K562 (cell line): ENCODE measurements around the gene CD52. TPM values are rescaled to one million over a fixed set of nuclear protein-coding genes. Genes with fewer than 3 reads are reported as not detected.

Experiments used
- MCM7 ChIP-seq, 2 experiments: fragments of 450-650 bp; IDR thresholded peaks; 2 replicates each; pipeline ENCODE4 v1.6.1; 2016 to 2018
- MTA1 ChIP-seq: fragments of 450-650 bp; IDR thresholded peaks from 2 replicates; pipeline ENCODE4 v1.6.1; 2017; ENCODE audit warnings: borderline replicate concordance
- NR3C1 ChIP-seq: sonication (generic); formaldehyde crosslinking; IDR thresholded peaks from 2 replicates; pipeline ENCODE4 v1.8.1; 2022; ENCODE audit warnings: missing genetic modification reagents
- RAD51 ChIP-seq: fragments of 450-650 bp; IDR thresholded peaks from 2 replicates; pipeline ENCODE4 v1.7.1; 2016; ENCODE audit warnings: low read depth, mild to moderate bottlenecking, borderline replicate concordance
- RBM25 ChIP-seq: fragments of 200-400 bp; formaldehyde crosslinking; IDR thresholded peaks from 2 replicates; pipeline ENCODE4 v1.6.1; 2018; ENCODE audit warnings: low read length, low read depth, moderate library complexity; ENCODE audit not compliant: severe bottlenecking
- polyA plus RNA-seq, 8 experiments: library from polyadenylated mRNA; depleted of rRNA in 4 of 8; stranded (reverse) in 5 of 8; unstranded in 3 of 8; fragments of >200 nt; fragmentation: Nextera tagmentation in 2 of 8; fragmentation: Illumina TruSeq in 1 of 8; extraction: Ambion mirVana in 2 of 8; extraction: Trizol in 1 of 8; gene quantifications; 2 replicates each; pipeline versions ENCODE4 v1.2.1 to v1.2.3, GENCODE V29; 2011 to 2014; ENCODE audit warnings: inconsistent platforms in 1 of 8, missing spikeins in 1 of 8
- total RNA-seq, 7 experiments: library from RNA; depleted of rRNA in 6 of 7; stranded (reverse); fragments of >200 nt in 6 of 7; fragmentation: Illumina TruSeq in 2 of 7; extraction: Trizol in 2 of 7; gene quantifications; 2 replicates each; pipeline versions ENCODE4 v1.2.1 to v1.2.3, GENCODE V29; 2011 to 2021; ENCODE audit warnings: low replicate concordance in 1 of 7
- TF ChIP-seq, protein P1 (sequence below): fragments of 200-600 bp; sonication (generic); IDR thresholded peaks from one replicate; pipeline ENCODE4 v1.6.1; 2012; ENCODE audit warnings: mild to moderate bottlenecking, low read depth, low read length, inconsistent platforms
- TF ChIP-seq, protein P2 (sequence below): fragments of 250-450 bp; sonication (Bioruptor Pico); IDR thresholded peaks from 2 replicates; pipeline ENCODE4 v1.4.0; 2020; ENCODE audit warnings: mild to moderate bottlenecking, moderate library complexity, borderline replicate concordance
- TF ChIP-seq, protein P3 (sequence below): fragments of 250-450 bp; sonication (Bioruptor Pico); IDR thresholded peaks from 2 replicates; pipeline ENCODE4 v1.4.0; 2020
- TF ChIP-seq, protein P4 (sequence below), 2 experiments: fragments of 450-650 bp in 1 of 2; sonication (generic) in 1 of 2; formaldehyde crosslinking in 1 of 2; IDR thresholded peaks in 1 of 2; conservative IDR thresholded peaks in 1 of 2; 2 replicates each; pipeline versions ENCODE4 v1.6.1 to v1.8.1; 2016 to 2023; ENCODE audit warnings: mild to moderate bottlenecking in 2 of 2, moderate library complexity in 2 of 2, inconsistent platforms in 1 of 2, missing genetic modification reagents in 1 of 2

CD52 gene
- total and polyA plus RNA-seq, 9 of the 15 experiments (the other 6 are each of a cell fraction or from before 2014, with no cell fraction given): 34.9 to 488 (median 173) TPM

DNA sequence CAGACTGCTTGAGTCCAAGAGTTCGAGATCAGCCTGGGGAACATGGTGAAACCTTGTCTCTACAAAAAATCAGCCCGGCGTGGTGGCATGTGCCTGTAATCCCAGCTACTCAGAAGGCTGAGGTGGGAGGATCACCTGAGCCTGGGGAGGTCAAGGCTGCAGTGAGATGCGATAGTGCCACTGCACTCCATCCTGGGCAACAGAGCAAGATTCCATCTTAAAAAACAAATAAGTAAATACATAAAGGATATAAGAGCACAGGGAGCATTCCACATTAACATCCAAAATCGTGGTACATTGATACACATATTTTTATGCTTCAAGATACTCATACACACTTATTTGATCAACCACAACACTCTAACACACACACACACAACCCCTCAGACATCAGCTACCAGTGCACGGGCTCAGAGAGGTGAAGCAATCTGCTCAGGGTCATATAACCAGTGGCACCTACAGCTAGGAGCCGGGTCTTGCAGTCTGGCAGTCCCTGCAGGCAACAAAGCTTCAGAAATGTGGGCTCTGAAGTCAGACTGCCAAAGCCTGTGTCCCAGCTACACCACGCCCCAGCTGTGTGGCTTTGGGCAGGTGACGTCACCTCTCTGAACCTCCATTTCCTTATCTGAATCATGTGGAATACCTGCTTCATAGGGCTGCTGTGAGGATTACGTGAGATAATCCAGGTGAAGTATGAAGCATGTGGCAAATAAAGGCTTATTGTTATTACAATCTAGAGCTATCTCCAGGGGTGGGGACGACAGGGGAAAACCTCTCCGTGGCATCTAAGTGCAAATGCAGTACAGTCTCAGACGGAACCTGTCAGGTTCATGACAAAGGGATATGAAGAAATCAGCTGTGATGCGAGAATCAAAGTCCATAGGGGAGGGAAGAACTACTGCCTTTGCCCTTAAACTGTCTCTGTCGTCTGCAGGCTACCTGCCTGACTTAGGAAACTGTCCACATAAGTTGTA, 40.9 kb downstream of the CD52 start (continued):
- TF ChIP-seq, protein P1, sequence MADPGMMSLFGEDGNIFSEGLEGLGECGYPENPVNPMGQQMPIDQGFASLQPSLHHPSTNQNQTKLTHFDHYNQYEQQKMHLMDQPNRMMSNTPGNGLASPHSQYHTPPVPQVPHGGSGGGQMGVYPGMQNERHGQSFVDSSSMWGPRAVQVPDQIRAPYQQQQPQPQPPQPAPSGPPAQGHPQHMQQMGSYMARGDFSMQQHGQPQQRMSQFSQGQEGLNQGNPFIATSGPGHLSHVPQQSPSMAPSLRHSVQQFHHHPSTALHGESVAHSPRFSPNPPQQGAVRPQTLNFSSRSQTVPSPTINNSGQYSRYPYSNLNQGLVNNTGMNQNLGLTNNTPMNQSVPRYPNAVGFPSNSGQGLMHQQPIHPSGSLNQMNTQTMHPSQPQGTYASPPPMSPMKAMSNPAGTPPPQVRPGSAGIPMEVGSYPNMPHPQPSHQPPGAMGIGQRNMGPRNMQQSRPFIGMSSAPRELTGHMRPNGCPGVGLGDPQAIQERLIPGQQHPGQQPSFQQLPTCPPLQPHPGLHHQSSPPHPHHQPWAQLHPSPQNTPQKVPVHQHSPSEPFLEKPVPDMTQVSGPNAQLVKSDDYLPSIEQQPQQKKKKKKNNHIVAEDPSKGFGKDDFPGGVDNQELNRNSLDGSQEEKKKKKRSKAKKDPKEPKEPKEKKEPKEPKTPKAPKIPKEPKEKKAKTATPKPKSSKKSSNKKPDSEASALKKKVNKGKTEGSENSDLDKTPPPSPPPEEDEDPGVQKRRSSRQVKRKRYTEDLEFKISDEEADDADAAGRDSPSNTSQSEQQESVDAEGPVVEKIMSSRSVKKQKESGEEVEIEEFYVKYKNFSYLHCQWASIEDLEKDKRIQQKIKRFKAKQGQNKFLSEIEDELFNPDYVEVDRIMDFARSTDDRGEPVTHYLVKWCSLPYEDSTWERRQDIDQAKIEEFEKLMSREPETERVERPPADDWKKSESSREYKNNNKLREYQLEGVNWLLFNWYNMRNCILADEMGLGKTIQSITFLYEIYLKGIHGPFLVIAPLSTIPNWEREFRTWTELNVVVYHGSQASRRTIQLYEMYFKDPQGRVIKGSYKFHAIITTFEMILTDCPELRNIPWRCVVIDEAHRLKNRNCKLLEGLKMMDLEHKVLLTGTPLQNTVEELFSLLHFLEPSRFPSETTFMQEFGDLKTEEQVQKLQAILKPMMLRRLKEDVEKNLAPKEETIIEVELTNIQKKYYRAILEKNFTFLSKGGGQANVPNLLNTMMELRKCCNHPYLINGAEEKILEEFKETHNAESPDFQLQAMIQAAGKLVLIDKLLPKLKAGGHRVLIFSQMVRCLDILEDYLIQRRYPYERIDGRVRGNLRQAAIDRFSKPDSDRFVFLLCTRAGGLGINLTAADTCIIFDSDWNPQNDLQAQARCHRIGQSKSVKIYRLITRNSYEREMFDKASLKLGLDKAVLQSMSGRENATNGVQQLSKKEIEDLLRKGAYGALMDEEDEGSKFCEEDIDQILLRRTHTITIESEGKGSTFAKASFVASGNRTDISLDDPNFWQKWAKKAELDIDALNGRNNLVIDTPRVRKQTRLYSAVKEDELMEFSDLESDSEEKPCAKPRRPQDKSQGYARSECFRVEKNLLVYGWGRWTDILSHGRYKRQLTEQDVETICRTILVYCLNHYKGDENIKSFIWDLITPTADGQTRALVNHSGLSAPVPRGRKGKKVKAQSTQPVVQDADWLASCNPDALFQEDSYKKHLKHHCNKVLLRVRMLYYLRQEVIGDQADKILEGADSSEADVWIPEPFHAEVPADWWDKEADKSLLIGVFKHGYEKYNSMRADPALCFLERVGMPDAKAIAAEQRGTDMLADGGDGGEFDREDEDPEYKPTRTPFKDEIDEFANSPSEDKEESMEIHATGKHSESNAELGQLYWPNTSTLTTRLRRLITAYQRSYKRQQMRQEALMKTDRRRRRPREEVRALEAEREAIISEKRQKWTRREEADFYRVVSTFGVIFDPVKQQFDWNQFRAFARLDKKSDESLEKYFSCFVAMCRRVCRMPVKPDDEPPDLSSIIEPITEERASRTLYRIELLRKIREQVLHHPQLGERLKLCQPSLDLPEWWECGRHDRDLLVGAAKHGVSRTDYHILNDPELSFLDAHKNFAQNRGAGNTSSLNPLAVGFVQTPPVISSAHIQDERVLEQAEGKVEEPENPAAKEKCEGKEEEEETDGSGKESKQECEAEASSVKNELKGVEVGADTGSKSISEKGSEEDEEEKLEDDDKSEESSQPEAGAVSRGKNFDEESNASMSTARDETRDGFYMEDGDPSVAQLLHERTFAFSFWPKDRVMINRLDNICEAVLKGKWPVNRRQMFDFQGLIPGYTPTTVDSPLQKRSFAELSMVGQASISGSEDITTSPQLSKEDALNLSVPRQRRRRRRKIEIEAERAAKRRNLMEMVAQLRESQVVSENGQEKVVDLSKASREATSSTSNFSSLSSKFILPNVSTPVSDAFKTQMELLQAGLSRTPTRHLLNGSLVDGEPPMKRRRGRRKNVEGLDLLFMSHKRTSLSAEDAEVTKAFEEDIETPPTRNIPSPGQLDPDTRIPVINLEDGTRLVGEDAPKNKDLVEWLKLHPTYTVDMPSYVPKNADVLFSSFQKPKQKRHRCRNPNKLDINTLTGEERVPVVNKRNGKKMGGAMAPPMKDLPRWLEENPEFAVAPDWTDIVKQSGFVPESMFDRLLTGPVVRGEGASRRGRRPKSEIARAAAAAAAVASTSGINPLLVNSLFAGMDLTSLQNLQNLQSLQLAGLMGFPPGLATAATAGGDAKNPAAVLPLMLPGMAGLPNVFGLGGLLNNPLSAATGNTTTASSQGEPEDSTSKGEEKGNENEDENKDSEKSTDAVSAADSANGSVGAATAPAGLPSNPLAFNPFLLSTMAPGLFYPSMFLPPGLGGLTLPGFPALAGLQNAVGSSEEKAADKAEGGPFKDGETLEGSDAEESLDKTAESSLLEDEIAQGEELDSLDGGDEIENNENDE: no peak
- no peak for TF ChIP-seq MTA1
- TF ChIP-seq, protein P2, sequence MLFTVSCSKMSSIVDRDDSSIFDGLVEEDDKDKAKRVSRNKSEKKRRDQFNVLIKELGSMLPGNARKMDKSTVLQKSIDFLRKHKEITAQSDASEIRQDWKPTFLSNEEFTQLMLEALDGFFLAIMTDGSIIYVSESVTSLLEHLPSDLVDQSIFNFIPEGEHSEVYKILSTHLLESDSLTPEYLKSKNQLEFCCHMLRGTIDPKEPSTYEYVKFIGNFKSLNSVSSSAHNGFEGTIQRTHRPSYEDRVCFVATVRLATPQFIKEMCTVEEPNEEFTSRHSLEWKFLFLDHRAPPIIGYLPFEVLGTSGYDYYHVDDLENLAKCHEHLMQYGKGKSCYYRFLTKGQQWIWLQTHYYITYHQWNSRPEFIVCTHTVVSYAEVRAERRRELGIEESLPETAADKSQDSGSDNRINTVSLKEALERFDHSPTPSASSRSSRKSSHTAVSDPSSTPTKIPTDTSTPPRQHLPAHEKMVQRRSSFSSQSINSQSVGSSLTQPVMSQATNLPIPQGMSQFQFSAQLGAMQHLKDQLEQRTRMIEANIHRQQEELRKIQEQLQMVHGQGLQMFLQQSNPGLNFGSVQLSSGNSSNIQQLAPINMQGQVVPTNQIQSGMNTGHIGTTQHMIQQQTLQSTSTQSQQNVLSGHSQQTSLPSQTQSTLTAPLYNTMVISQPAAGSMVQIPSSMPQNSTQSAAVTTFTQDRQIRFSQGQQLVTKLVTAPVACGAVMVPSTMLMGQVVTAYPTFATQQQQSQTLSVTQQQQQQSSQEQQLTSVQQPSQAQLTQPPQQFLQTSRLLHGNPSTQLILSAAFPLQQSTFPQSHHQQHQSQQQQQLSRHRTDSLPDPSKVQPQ (CRISPR knock-in tag): no peak
- TF ChIP-seq, protein P3, sequence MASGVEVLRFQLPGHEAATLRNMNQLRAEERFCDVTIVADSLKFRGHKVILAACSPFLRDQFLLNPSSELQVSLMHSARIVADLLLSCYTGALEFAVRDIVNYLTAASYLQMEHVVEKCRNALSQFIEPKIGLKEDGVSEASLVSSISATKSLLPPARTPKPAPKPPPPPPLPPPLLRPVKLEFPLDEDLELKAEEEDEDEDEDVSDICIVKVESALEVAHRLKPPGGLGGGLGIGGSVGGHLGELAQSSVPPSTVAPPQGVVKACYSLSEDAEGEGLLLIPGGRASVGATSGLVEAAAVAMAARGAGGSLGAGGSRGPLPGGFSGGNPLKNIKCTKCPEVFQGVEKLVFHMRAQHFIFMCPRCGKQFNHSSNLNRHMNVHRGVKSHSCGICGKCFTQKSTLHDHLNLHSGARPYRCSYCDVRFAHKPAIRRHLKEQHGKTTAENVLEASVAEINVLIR (CRISPR knock-in tag): no peak
- no peak for TF ChIP-seq NR3C1 (CRISPR knock-in tag)
- TF ChIP-seq MCM7 (IDR thresholded peaks at IDR 0.05): no peak
- TF ChIP-seq, protein P4, sequence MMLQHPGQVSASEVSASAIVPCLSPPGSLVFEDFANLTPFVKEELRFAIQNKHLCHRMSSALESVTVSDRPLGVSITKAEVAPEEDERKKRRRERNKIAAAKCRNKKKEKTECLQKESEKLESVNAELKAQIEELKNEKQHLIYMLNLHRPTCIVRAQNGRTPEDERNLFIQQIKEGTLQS (IDR thresholded peaks at IDR 0.05): peak; percentile 98
- TF ChIP-seq, protein P4 (CRISPR knock-in tag; conservative IDR thresholded peaks at IDR 0.05): no peak; the same call in 1 of the 2 replicates
- TF ChIP-seq RAD51: no peak
- peak; percentile 74 for TF ChIP-seq RBM25
